ENCODE measurements around the gene PDGFRB.
A peak's percentile ranks its signal among the peaks of the same experiment; 100 is the strongest.

The PDGFRB gene

GRCh38 chr5:150126921-150127265, 28.8 kb downstream of the PDGFRB start:
- DNase-seq, result no peak

- no peak for DNase-seq
These were observed 29.3 kb downstream of the PDGFRB start for GRCh38 chr5:150126199-150126920.

- no peak for DNase-seq
These were observed 30.3 kb downstream of the PDGFRB start for GRCh38 chr5:150125334-150125733.

- DNase-seq, result no peak
These were observed 31.0 kb downstream of the PDGFRB start for GRCh38 chr5:150124596-150124995.

GRCh38 chr5:150124111-150124557, 31.5 kb downstream of the PDGFRB start:
- no peak for DNase-seq

GRCh38 chr5:150123542-150123941, 32.1 kb downstream of the PDGFRB start:
- DNase-seq, result no peak

GRCh38 chr5:150122536-150123481, 32.8 kb downstream of the PDGFRB start:
- peak; percentile 12 for DNase-seq

- no peak for DNase-seq
These were observed 33.5 kb downstream of the PDGFRB start for GRCh38 chr5:150122158-150122510.

- DNase-seq, result no peak
These were observed 34.0 kb downstream of the PDGFRB start for GRCh38 chr5:150121448-150122157.

- no peak for DNase-seq
These were observed 34.8 kb downstream of the PDGFRB start for GRCh38 chr5:150120617-150121447.

- DNase-seq, result no peak
These were observed 35.6 kb downstream of the PDGFRB start for GRCh38 chr5:150120062-150120441.

- no peak for DNase-seq
These were observed 36.1 kb downstream of the PDGFRB start for GRCh38 chr5:150119421-150120061.

- DNase-seq, result no peak
These were observed 37.0 kb downstream of the PDGFRB start for GRCh38 chr5:150118561-150119229.

GRCh38 chr5:150117945-150118560, 37.6 kb downstream of the PDGFRB start:
- DNase-seq, result no peak

- DNase-seq, result no peak
These were observed 38.8 kb downstream of the PDGFRB start for GRCh38 chr5:150116667-150117400.

GRCh38 chr5:150114773-150115408, 40.8 kb downstream of the PDGFRB start:
- no peak for DNase-seq

- DNase-seq, result no peak
These were observed 41.5 kb downstream of the PDGFRB start for GRCh38 chr5:150114102-150114641.

GRCh38 chr5:150113047-150113744, 42.4 kb downstream of the PDGFRB start:
- DNase-seq, result no peak
